ENCODE results near the gene ELOA2. TPM values are rescaled to one million over a fixed set of nuclear protein-coding genes. Genes with fewer than 3 reads are reported as not detected.
"Not testable (repeated sequence)": the region's sequence is repeated elsewhere in the genome, so short reads cannot be mapped to it uniquely, and the experiment has no call there.

ELOA2 gene
- total and polyA plus RNA-seq, 4 donors, result not detected

DNA sequence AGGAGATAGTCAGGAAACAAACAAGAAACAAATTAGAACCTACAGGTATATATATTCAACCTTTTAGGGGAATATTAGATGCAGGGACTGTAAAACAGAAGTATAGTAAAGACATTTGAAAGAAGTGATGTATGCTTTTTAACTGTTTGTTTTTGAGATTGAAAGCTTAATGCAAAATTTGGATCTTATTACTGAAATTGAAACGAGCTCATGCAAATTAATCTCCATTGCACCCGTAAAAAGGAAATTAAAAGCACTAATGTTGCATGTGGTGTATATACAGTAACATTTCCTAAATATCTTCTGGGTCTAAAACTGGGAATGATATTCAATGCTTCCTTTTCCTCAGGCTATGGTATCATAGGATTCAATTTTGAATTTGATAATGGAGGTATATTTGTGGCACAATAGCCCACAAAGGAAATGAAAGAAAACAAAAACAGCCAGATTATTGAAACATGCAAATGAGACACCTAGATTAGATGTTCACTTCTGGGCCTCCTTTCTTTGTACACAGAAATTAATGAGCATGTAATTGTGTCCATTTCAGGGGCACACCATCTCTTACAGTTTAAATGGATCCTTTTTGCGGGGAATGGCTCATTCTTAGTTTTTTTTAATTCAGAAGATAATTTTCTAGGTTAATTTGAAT, 1.6 kb upstream of the ELOA2 start:
- Histone ChIP-seq H3K9me3 (ENCODE audit: control insufficient read depth in 4 of 4, low read length in 3 of 4) (no peaks in the 10 kb centered on the region), H3K4me1 (ENCODE audit: control insufficient read depth in 4 of 4, insufficient read depth in 4 of 4, low read length in 3 of 4) (peaks cover 0 to 2% (median 0%) of the 10 kb centered on the region in 4 donors), H3K27ac (ENCODE audit: low read depth in 1 of 2, low read length in 2 of 2) (no peak overlapping the region), H3K36me3 (ENCODE audit: control insufficient read depth in 4 of 4, insufficient read depth in 3 of 4, low read depth in 1 of 4, low read length in 3 of 4) (no peaks in the 10 kb centered on the region), H3K27me3 (ENCODE audit: control insufficient read depth in 4 of 4, insufficient read depth in 4 of 4, low read length in 3 of 4) (no peaks in the 10 kb centered on the region), H3K9ac (ENCODE audit: low read depth in 1 of 2, low read length in 2 of 2) (no peak overlapping the region), H3K4me3 (ENCODE audit: low read depth in 1 of 3, low read length in 3 of 3) (no peak overlapping the region)
- WGBS, result 90% methylated on average over 3 of the region's 3 CpGs
- no peak for DNase-seq (ENCODE audit: low spot score)
- no peak for TF ChIP-seq CTCF (IDR thresholded peaks at IDR 0.05; ENCODE audit: low read depth, low read length, missing input control)
- TF ChIP-seq TAF1 (conservative IDR thresholded peaks at IDR 0.05), result no peak
- TF ChIP-seq FOXA2 (IDR thresholded peaks at IDR 0.05), result no peak
- no peak for TF ChIP-seq RAD21 (IDR thresholded peaks at IDR 0.05)
- TF ChIP-seq FOXA1 (IDR thresholded peaks at IDR 0.05), result no peak
- TF ChIP-seq GABPA (IDR thresholded peaks at IDR 0.05 in 1 of 2, conservative IDR thresholded peaks at IDR 0.05 in 1 of 2), result no peak
- TF ChIP-seq YY1 (IDR thresholded peaks at IDR 0.05), result no peak
- TF ChIP-seq, protein P1, sequence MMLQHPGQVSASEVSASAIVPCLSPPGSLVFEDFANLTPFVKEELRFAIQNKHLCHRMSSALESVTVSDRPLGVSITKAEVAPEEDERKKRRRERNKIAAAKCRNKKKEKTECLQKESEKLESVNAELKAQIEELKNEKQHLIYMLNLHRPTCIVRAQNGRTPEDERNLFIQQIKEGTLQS (IDR thresholded peaks at IDR 0.05), result no peak

DNA sequence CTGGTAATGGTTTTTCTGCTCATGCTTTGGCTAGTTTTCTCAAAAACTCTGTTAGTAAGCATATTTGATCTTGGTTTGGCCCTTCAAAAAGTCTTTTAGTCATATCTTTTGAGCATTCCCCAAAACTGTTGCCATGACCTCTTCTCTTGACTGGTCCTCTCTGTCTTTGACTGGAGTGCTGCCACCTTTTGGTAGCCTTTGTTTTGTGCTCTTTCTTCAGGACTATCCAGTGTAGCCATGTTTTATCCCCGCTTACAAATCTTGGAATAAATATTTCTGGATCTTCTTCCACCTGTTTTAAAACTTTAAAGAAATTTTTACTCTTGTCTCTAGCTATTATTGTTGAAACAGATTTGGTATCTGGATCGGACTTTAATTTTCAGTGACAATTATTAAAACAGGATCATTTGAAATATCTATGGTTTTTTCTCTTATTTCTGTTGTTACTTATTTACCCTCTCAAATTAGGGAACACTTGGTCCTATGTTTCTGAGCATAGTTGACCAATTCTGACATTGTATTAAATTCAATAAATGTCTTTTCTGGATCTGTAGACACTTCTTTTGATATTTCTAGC, 965 bp upstream of the ELOA2 start:
- peak; percentile 33 for TF ChIP-seq CTCF (IDR thresholded peaks at IDR 0.05; ENCODE audit: low read depth, low read length, missing input control)
- no peak for TF ChIP-seq MAX (IDR thresholded peaks at IDR 0.05)
- no peak for TF ChIP-seq RXRA (IDR thresholded peaks at IDR 0.05)
- peak; percentile 64 to 70 for TF ChIP-seq RAD21 (IDR thresholded peaks at IDR 0.05)
- H3K9ac ChIP-seq (ENCODE audit: low read depth in 1 of 2, low read length in 2 of 2), result no peak overlapping the region
- no peak for DNase-seq (ENCODE audit: low spot score)
- 88% methylated on average over 2 of the region's 2 CpGs for WGBS
- no peaks in the 10 kb centered on the region for H3K36me3 ChIP-seq (ENCODE audit: control insufficient read depth in 4 of 4, insufficient read depth in 3 of 4, low read depth in 1 of 4, low read length in 3 of 4)
- H3K4me1 ChIP-seq (ENCODE audit: control insufficient read depth in 4 of 4, insufficient read depth in 4 of 4, low read length in 3 of 4), result no peaks in the 10 kb centered on the region
- H3K9me3 ChIP-seq (ENCODE audit: control insufficient read depth in 4 of 4, low read length in 3 of 4), result no peaks in the 10 kb centered on the region
- H3K27me3 ChIP-seq (ENCODE audit: control insufficient read depth in 4 of 4, insufficient read depth in 4 of 4, low read length in 3 of 4), result no peaks in the 10 kb centered on the region
- no peak overlapping the region for H3K4me3 ChIP-seq (ENCODE audit: low read depth in 1 of 3, low read length in 3 of 3)
- no peak overlapping the region for H3K27ac ChIP-seq (ENCODE audit: low read depth in 1 of 2, low read length in 2 of 2)

DNA sequence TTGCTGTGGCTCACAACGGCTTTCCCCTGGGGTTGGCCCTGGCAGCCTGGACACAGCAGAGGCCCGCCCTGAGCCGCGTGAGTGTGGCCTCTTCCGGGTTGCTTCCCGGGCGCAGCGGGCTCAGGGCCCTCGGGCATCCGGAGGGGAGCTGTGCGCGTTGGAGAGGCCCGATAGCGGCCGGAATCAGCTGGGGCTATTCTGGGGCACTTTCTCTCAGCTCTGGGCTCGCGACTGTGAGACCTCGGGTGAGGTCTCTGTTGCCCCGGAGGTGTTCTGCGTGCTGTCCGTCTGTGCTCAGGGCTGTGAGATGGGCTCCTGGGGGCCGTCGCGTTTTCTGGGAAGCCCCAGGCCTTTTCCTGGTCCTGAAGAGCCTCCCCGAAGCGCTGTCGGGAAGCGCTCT, 830 bp downstream of the ELOA2 start:
- H3K4me3 ChIP-seq (ENCODE audit: low read depth in 1 of 3, low read length in 3 of 3); DNase-seq (ENCODE audit: low spot score); H3K4me1 ChIP-seq (ENCODE audit: control insufficient read depth in 4 of 4, insufficient read depth in 4 of 4, low read length in 3 of 4); H3K27ac ChIP-seq (ENCODE audit: low read depth in 1 of 2, low read length in 2 of 2); H3K36me3 ChIP-seq (ENCODE audit: control insufficient read depth in 4 of 4, insufficient read depth in 3 of 4, low read depth in 1 of 4, low read length in 3 of 4); H3K9me3 ChIP-seq (ENCODE audit: control insufficient read depth in 4 of 4, low read length in 3 of 4); H3K27me3 ChIP-seq (ENCODE audit: control insufficient read depth in 4 of 4, insufficient read depth in 4 of 4, low read length in 3 of 4); H3K9ac ChIP-seq (ENCODE audit: low read depth in 1 of 2, low read length in 2 of 2): not testable (repeated sequence)
- 95% methylated on average over 28 of the region's 28 CpGs for WGBS

Measured in liver (tissue), 9 donors.